GM12878 (cell line): ENCODE data around the gene ACD.

Experiments
- CTCF ChIP-seq, 3 experiments: IDR thresholded peaks in 2 of 3; conservative IDR thresholded peaks in 1 of 3; 2 replicates each; pipeline ENCODE4 v1.5.1; 2011; ENCODE audit warnings: low read depth in 3 of 3, low read length in 3 of 3, mild to moderate bottlenecking in 3 of 3, control low read depth in 2 of 3, moderate library complexity in 2 of 3, inconsistent platforms in 1 of 3, mixed read lengths in 1 of 3; ENCODE audit not compliant: control insufficient read depth in 2 of 3, insufficient read depth in 1 of 3; ENCODE audit errors: extremely low read depth in 1 of 3
- SIN3A ChIP-seq: IDR thresholded peaks from 2 replicates; pipeline ENCODE4 v1.6.1; 2012; ENCODE audit warnings: low read depth, low read length, improper control_type of control experiment
- YY1 ChIP-seq: IDR thresholded peaks from 2 replicates; pipeline ENCODE4 v1.6.1; 2011; ENCODE audit warnings: low read depth, mild to moderate bottlenecking, low read length

- TF ChIP-seq YY1 (no peak), SIN3A (no peak), CTCF (IDR thresholded peaks at IDR 0.05 in 2 of 3, conservative IDR thresholded peaks at IDR 0.05 in 1 of 3; ENCODE audit: control insufficient read depth in 2 of 3, extremely low read depth in 1 of 3, insufficient read depth in 1 of 3, low read depth in 3 of 3, low read length in 3 of 3) (no peak)
These were observed 3.8 kb upstream of the ACD start for GRCh38 chr16:67663877-67664222.
